ENCODE data around the gene LDLRAD4.

LDLRAD4 gene

GRCh38 chr18:13319629-13320028 lies 101.1 kb downstream of the LDLRAD4 start:
- DNase-seq (ENCODE audit: low read depth, low spot score) = no peak
- Histone ChIP-seq H3K4me1 (ENCODE audit: control insufficient read depth, insufficient read depth, low read length) (no peaks in the 10 kb centered on the region), H3K9me3 (ENCODE audit: control insufficient read depth, insufficient read depth, low read length) (peaks cover 1% of the 10 kb centered on the region; the same call in 1 of the 2 replicates), H3K27ac (ENCODE audit: low read length) (no peak overlapping the region), H3K36me3 (ENCODE audit: control insufficient read depth, insufficient read depth, low read length) (no peaks in the 10 kb centered on the region), H3K4me3 (ENCODE audit: low read length) (no peak overlapping the region), H3K27me3 (ENCODE audit: control insufficient read depth, insufficient read depth, low read length) (no peaks in the 10 kb centered on the region)
- no CpG with 5 or more reads among the region's 4 CpGs for WGBS (ENCODE audit: insufficient coverage, insufficient read length)

GRCh38 chr18:13320096-13320495 lies 101.5 kb downstream of the LDLRAD4 start:
- WGBS (ENCODE audit: insufficient coverage, insufficient read length) = no CpG with 5 or more reads among the region's 8 CpGs
- peaks cover 1% of the 10 kb centered on the region; the same call in 1 of the 2 replicates for H3K9me3 ChIP-seq (ENCODE audit: control insufficient read depth, insufficient read depth, low read length)
- H3K36me3 ChIP-seq (ENCODE audit: control insufficient read depth, insufficient read depth, low read length) = no peaks in the 10 kb centered on the region
- no peaks in the 10 kb centered on the region for H3K27me3 ChIP-seq (ENCODE audit: control insufficient read depth, insufficient read depth, low read length)
- H3K4me1 ChIP-seq (ENCODE audit: control insufficient read depth, insufficient read depth, low read length) = no peaks in the 10 kb centered on the region
- DNase-seq (ENCODE audit: low read depth, low spot score) = no peak
- no peak overlapping the region for H3K27ac ChIP-seq (ENCODE audit: low read length)
- no peak overlapping the region for H3K4me3 ChIP-seq (ENCODE audit: low read length)

GRCh38 chr18:13320891-13321425 lies 102.4 kb downstream of the LDLRAD4 start:
- no CpG with 5 or more reads among the region's 17 CpGs for WGBS (ENCODE audit: insufficient coverage, insufficient read length)
- Histone ChIP-seq H3K9me3 (ENCODE audit: control insufficient read depth, insufficient read depth, low read length) (0 out of 2 replicates have a peak, but pooled peaks cover 1% of the 10 kb centered on the region), H3K27me3 (ENCODE audit: control insufficient read depth, insufficient read depth, low read length) (no peaks in the 10 kb centered on the region), H3K27ac (ENCODE audit: low read length) (no peak overlapping the region), H3K4me3 (ENCODE audit: low read length) (no peak overlapping the region), H3K4me1 (ENCODE audit: control insufficient read depth, insufficient read depth, low read length) (no peaks in the 10 kb centered on the region), H3K36me3 (ENCODE audit: control insufficient read depth, insufficient read depth, low read length) (no peaks in the 10 kb centered on the region)
- no peak for DNase-seq (ENCODE audit: low read depth, low spot score)

- Histone ChIP-seq H3K27me3 (ENCODE audit: control insufficient read depth, insufficient read depth, low read length) (no peaks in the 10 kb centered on the region), H3K9me3 (ENCODE audit: control insufficient read depth, insufficient read depth, low read length) (no peaks in the 10 kb centered on the region), H3K4me3 (ENCODE audit: low read length) (no peak overlapping the region), H3K27ac (ENCODE audit: low read length) (no peak overlapping the region), H3K4me1 (ENCODE audit: control insufficient read depth, insufficient read depth, low read length) (no peaks in the 10 kb centered on the region), H3K36me3 (ENCODE audit: control insufficient read depth, insufficient read depth, low read length) (no peaks in the 10 kb centered on the region)
- no CpG with 5 or more reads among the region's 1 CpG for whole genome bisulfite sequencing (ENCODE audit: insufficient coverage, insufficient read length)
- no peak for DNase-seq (ENCODE audit: low read depth, low spot score)
Observed at GRCh38 chr18:13321923-13322322, 103.4 kb downstream of the LDLRAD4 start.

GRCh38 chr18:13323186-13323585 lies 104.6 kb downstream of the LDLRAD4 start:
- no peaks in the 10 kb centered on the region for H3K9me3 ChIP-seq (ENCODE audit: control insufficient read depth, insufficient read depth, low read length)
- no peaks in the 10 kb centered on the region for H3K27me3 ChIP-seq (ENCODE audit: control insufficient read depth, insufficient read depth, low read length)
- H3K27ac ChIP-seq (ENCODE audit: low read length) = no peak overlapping the region
- H3K36me3 ChIP-seq (ENCODE audit: control insufficient read depth, insufficient read depth, low read length) = no peaks in the 10 kb centered on the region
- WGBS (ENCODE audit: insufficient coverage, insufficient read length) = no CpG with 5 or more reads among the region's 9 CpGs
- no peak overlapping the region for H3K4me3 ChIP-seq (ENCODE audit: low read length)
- H3K4me1 ChIP-seq (ENCODE audit: control insufficient read depth, insufficient read depth, low read length) = no peaks in the 10 kb centered on the region
- no peak for DNase-seq (ENCODE audit: low read depth, low spot score)

GRCh38 chr18:13324880-13325279 lies 106.3 kb downstream of the LDLRAD4 start:
- no peaks in the 10 kb centered on the region for H3K4me1 ChIP-seq (ENCODE audit: control insufficient read depth, insufficient read depth, low read length)
- no peaks in the 10 kb centered on the region for H3K9me3 ChIP-seq (ENCODE audit: control insufficient read depth, insufficient read depth, low read length)
- no CpG with 5 or more reads among the region's 8 CpGs for WGBS (ENCODE audit: insufficient coverage, insufficient read length)
- H3K4me3 ChIP-seq (ENCODE audit: low read length) = no peak overlapping the region
- H3K36me3 ChIP-seq (ENCODE audit: control insufficient read depth, insufficient read depth, low read length) = no peaks in the 10 kb centered on the region
- H3K27me3 ChIP-seq (ENCODE audit: control insufficient read depth, insufficient read depth, low read length) = no peaks in the 10 kb centered on the region
- DNase-seq (ENCODE audit: low read depth, low spot score) = no peak
- no peak overlapping the region for H3K27ac ChIP-seq (ENCODE audit: low read length)

- Histone ChIP-seq H3K4me1 (ENCODE audit: control insufficient read depth, insufficient read depth, low read length) (no peaks in the 10 kb centered on the region), H3K9me3 (ENCODE audit: control insufficient read depth, insufficient read depth, low read length) (no peaks in the 10 kb centered on the region), H3K27ac (ENCODE audit: low read length) (no peak overlapping the region), H3K36me3 (ENCODE audit: control insufficient read depth, insufficient read depth, low read length) (no peaks in the 10 kb centered on the region), H3K4me3 (ENCODE audit: low read length) (no peak overlapping the region), H3K27me3 (ENCODE audit: control insufficient read depth, insufficient read depth, low read length) (no peaks in the 10 kb centered on the region)
- no CpG with 5 or more reads among the region's 1 CpG for whole genome bisulfite sequencing (ENCODE audit: insufficient coverage, insufficient read length)
- DNase-seq (ENCODE audit: low read depth, low spot score) = no peak
Observed at GRCh38 chr18:13328213-13328612, 109.7 kb downstream of the LDLRAD4 start.

- no peaks in the 10 kb centered on the region for H3K4me1 ChIP-seq (ENCODE audit: control insufficient read depth, insufficient read depth, low read length)
- H3K9me3 ChIP-seq (ENCODE audit: control insufficient read depth, insufficient read depth, low read length) = no peaks in the 10 kb centered on the region
- no peaks in the 10 kb centered on the region for H3K36me3 ChIP-seq (ENCODE audit: control insufficient read depth, insufficient read depth, low read length)
- H3K4me3 ChIP-seq (ENCODE audit: low read length) = no peak overlapping the region
- no peak overlapping the region for H3K27ac ChIP-seq (ENCODE audit: low read length)
- no CpG with 5 or more reads among the region's 1 CpG for WGBS (ENCODE audit: insufficient coverage, insufficient read length)
- DNase-seq (ENCODE audit: low read depth, low spot score) = no peak
- H3K27me3 ChIP-seq (ENCODE audit: control insufficient read depth, insufficient read depth, low read length) = no peaks in the 10 kb centered on the region
Observed at GRCh38 chr18:13330996-13331395, 112.4 kb downstream of the LDLRAD4 start.

- H3K9me3 ChIP-seq (ENCODE audit: control insufficient read depth, insufficient read depth, low read length) = no peaks in the 10 kb centered on the region
- DNase-seq (ENCODE audit: low read depth, low spot score) = no peak
- WGBS (ENCODE audit: insufficient coverage, insufficient read length) = no CpG with 5 or more reads among the region's 3 CpGs
- H3K27me3 ChIP-seq (ENCODE audit: control insufficient read depth, insufficient read depth, low read length) = no peaks in the 10 kb centered on the region
- H3K4me1 ChIP-seq (ENCODE audit: control insufficient read depth, insufficient read depth, low read length) = no peaks in the 10 kb centered on the region
- no peak overlapping the region for H3K4me3 ChIP-seq (ENCODE audit: low read length)
- no peaks in the 10 kb centered on the region for H3K36me3 ChIP-seq (ENCODE audit: control insufficient read depth, insufficient read depth, low read length)
- H3K27ac ChIP-seq (ENCODE audit: low read length) = no peak overlapping the region
Observed at GRCh38 chr18:13331846-13332245, 113.3 kb downstream of the LDLRAD4 start.

- no peaks in the 10 kb centered on the region for H3K36me3 ChIP-seq (ENCODE audit: control insufficient read depth, insufficient read depth, low read length)
- no peaks in the 10 kb centered on the region for H3K4me1 ChIP-seq (ENCODE audit: control insufficient read depth, insufficient read depth, low read length)
- H3K9me3 ChIP-seq (ENCODE audit: control insufficient read depth, insufficient read depth, low read length) = no peaks in the 10 kb centered on the region
- DNase-seq (ENCODE audit: low read depth, low spot score) = no peak
- H3K27me3 ChIP-seq (ENCODE audit: control insufficient read depth, insufficient read depth, low read length) = no peaks in the 10 kb centered on the region
- H3K4me3 ChIP-seq (ENCODE audit: low read length) = no peak overlapping the region
- no peak overlapping the region for H3K27ac ChIP-seq (ENCODE audit: low read length)
- WGBS (ENCODE audit: insufficient coverage, insufficient read length) = no CpG with 5 or more reads among the region's 5 CpGs
Observed at GRCh38 chr18:13332874-13333273, 114.3 kb downstream of the LDLRAD4 start.

GRCh38 chr18:13335903-13336302 lies 117.3 kb downstream of the LDLRAD4 start:
- H3K4me3 ChIP-seq (ENCODE audit: low read length) = no peak overlapping the region
- DNase-seq (ENCODE audit: low read depth, low spot score) = no peak
- H3K27ac ChIP-seq (ENCODE audit: low read length) = no peak overlapping the region
- H3K36me3 ChIP-seq (ENCODE audit: control insufficient read depth, insufficient read depth, low read length) = no peaks in the 10 kb centered on the region
- no peaks in the 10 kb centered on the region for H3K27me3 ChIP-seq (ENCODE audit: control insufficient read depth, insufficient read depth, low read length)
- no peaks in the 10 kb centered on the region for H3K4me1 ChIP-seq (ENCODE audit: control insufficient read depth, insufficient read depth, low read length)
- H3K9me3 ChIP-seq (ENCODE audit: control insufficient read depth, insufficient read depth, low read length) = no peaks in the 10 kb centered on the region
- WGBS (ENCODE audit: insufficient coverage, insufficient read length) = no CpG with 5 or more reads among the region's 6 CpGs
